Ovary (tissue), 3 donors: ENCODE results near the gene GGTA1.
"Not testable (repeated sequence)": the region's sequence is repeated elsewhere in the genome, so short reads cannot be mapped to it uniquely, and the experiment has no call there.

ENCODE experiments used
- CTCF ChIP-seq, 3 donors: fragments of 450-650 bp in 2 of 3; fragments of 200-600 bp in 1 of 3; IDR thresholded peaks; one replicate each; pipeline versions ENCODE4 v1.5.1 to v1.8.0; 2016 to 2022; ENCODE audit warnings: antibody characterized with exemption in 3 of 3, mild to moderate bottlenecking in 1 of 3
- EP300 ChIP-seq: sonication (generic); formaldehyde crosslinking; IDR thresholded peaks from one replicate; pipeline ENCODE4 v1.6.1; 2017; ENCODE audit warnings: antibody characterized with exemption
- POLR2A ChIP-seq: fragments of 450-650 bp; IDR thresholded peaks from one replicate; pipeline ENCODE4 v1.6.1; 2017; ENCODE audit warnings: antibody characterized with exemption, mild to moderate bottlenecking, moderate library complexity
- donor health status: DM: no; HTN: no; CAD: no.

GRCh38 chr9:121458449-121458848, 41.2 kb downstream of the GGTA1 start:
- not testable (repeated sequence) for TF ChIP-seq CTCF (IDR thresholded peaks at IDR 0.05); POLR2A; EP300
